ENCODE measurements around the gene R3HDML.

The R3HDML gene

DNA sequence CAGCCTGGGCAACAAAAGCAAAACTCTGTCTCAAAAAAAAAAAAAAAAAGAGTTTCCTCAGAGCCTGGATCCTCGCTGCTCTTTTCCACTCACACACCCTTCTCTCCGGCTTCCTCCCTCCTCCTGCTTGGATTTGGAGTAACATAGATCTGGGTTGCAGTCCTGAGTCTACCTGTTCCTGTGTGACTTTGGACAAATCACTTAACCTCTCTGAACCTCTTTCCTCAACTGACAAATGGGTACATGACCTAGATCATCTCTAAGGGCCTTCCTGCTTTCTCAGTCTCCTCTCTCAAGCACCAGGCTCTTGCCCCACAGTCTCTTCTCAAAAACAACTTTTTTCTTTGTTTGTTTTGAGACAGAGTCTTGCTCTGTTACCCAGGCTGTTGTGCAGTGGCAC is 5.6 kb upstream of the R3HDML start:
- no peak for DNase-seq (ENCODE audit: low read depth)
- TF ChIP-seq, protein P1, sequence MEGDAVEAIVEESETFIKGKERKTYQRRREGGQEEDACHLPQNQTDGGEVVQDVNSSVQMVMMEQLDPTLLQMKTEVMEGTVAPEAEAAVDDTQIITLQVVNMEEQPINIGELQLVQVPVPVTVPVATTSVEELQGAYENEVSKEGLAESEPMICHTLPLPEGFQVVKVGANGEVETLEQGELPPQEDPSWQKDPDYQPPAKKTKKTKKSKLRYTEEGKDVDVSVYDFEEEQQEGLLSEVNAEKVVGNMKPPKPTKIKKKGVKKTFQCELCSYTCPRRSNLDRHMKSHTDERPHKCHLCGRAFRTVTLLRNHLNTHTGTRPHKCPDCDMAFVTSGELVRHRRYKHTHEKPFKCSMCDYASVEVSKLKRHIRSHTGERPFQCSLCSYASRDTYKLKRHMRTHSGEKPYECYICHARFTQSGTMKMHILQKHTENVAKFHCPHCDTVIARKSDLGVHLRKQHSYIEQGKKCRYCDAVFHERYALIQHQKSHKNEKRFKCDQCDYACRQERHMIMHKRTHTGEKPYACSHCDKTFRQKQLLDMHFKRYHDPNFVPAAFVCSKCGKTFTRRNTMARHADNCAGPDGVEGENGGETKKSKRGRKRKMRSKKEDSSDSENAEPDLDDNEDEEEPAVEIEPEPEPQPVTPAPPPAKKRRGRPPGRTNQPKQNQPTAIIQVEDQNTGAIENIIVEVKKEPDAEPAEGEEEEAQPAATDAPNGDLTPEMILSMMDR (IDR thresholded peaks at IDR 0.05; ENCODE audit: insufficient read depth, low read depth, low read length, missing control alignments), result no peak
- H3K4me3 ChIP-seq (ENCODE audit: low read length), result no peak overlapping the region

DNA sequence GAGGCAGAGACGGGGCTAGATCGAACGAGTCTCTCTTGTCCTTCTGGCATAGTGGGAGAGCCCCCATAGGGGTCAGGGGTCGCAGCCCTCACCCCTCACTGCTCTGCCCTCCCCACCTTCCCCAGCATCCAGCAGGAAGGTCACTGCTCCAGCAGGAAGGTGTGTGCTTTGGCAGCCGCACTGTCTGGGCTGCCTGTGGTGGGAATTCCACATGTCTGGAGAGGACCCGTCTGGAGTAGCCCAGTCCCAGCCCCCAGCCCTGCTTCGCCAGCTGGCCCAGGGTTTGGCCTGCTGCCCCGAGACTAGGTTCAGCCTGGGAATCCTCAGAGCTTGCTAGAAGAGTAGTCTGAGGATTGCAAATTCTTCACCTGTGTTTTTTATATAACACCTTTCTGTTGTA is 2.5 kb upstream of the R3HDML start:
- no peak overlapping the region for H3K4me3 ChIP-seq (ENCODE audit: low read length)
- TF ChIP-seq, protein P1 (IDR thresholded peaks at IDR 0.05; ENCODE audit: insufficient read depth, low read depth, low read length, missing control alignments), result no peak
- DNase-seq (ENCODE audit: low read depth), result no peak

DNA sequence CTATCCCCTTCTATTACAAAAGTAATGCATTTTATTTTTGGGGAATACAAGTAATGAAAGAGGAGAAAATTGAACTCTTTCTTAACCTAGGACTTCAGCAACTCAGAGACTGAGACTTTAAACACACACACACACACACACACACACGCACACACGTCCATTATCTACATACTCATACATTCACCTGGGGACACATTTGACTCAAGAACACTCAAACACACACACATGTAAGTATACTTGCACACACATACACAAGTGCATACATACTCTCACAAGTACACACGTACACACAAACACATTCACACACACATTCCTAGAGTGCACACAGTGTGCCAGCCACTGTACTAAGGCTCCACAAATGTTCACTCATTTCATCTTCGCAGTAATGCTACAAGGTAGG is 2.1 kb upstream of the R3HDML start:
- TF ChIP-seq, protein P1 (IDR thresholded peaks at IDR 0.05; ENCODE audit: insufficient read depth, low read depth, low read length, missing control alignments), result no peak
- no peak for DNase-seq (ENCODE audit: low read depth)
- no peak overlapping the region for H3K4me3 ChIP-seq (ENCODE audit: low read length)

DNA sequence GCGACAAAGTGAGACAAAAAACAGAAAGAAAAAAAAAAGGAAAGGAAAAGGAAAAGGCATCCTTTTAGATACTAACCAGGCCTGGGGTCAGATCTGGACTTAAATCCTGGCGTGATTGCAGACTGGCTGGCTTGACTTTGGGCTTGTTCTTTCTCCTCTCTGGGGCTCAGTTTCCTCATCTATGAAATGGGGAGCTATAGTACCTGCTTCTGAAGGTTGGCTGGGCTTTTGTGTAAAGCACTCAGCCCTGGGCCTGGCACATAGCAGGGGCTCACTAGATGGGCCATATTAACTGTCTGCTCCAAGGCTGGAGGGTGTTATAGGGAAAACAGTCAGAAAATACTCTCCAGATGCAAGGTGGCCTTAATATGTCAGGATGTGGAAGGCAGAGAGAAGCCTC is 1.2 kb upstream of the R3HDML start:
- no peak for DNase-seq (ENCODE audit: low read depth)
- no peak overlapping the region for H3K4me3 ChIP-seq (ENCODE audit: low read length)
- TF ChIP-seq, protein P1 (IDR thresholded peaks at IDR 0.05; ENCODE audit: insufficient read depth, low read depth, low read length, missing control alignments), result no peak

DNA sequence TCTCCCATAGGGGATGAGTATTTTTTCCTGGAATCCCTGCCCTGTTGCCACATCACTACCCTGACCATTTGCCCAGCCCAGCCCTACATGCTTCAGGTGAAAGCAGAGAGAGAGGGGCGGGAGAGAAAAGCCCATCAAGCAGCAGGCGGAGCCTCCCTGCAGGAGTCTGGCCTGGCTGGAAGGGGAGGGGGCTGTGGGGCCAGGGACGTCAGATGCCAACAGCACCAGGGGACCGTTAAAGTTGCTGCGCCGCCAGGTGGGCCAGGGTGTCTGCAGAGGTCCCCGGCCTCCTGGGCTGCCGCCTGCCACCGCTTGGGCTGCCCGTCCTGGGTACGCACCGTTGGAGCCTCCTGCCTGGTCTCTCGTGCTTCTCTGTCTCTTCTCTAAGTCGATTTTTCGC is 757 bp upstream of the R3HDML start:
- TF ChIP-seq, protein P1 (IDR thresholded peaks at IDR 0.05; ENCODE audit: insufficient read depth, low read depth, low read length, missing control alignments), result no peak
- no peak for DNase-seq (ENCODE audit: low read depth)
- H3K4me3 ChIP-seq (ENCODE audit: low read length), result no peak overlapping the region

DNA sequence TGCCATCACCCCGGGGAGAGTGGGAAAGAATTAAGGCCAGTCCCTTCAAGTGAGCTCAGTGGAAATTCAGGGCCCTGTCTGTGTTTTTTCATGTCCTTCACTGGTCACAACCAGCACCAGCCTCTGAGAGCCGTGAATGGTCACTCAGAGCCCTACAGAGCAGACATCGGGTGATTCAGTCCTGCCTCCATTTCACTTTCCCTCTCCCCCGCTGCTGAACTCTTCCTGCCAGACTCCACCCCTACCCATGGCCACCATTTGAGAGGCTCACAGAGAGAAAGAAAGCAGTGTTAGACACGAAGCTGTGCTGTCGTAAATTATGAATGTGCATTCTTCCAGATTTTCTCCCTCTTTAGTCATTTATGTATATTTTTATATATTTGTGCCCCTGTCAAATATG is 5.4 kb downstream of the R3HDML start:
- TF ChIP-seq, protein P1 (IDR thresholded peaks at IDR 0.05; ENCODE audit: insufficient read depth, low read depth, low read length, missing control alignments), result no peak
- DNase-seq (ENCODE audit: low read depth), result no peak

DNA sequence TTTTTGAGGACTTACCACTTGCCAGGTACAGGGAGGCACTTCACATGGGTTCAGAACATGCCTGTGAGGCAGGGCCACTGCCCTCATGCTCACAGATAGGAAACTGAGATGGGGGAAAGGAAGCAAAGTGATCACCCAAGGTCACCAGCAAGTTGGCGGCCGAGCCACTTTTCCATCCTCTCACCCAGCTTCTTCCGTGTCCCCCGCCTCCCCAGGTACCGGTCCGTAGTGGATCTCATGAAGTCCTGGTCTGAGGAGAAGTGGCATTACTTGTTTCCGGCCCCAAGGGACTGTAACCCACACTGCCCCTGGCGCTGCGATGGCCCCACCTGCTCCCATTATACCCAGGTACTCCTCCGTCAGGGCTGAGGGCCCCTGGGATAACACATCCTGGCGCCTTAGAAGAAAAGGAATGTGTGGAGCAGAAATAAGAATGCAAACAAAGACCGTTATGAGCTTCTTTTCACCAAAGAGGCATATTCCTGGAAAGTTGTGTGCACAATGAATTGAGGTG is 6.4 kb downstream of the R3HDML start:
- TF ChIP-seq, protein P1 (IDR thresholded peaks at IDR 0.05; ENCODE audit: insufficient read depth, low read depth, low read length, missing control alignments), result no peak
- no peak for DNase-seq (ENCODE audit: low read depth)
- H3K4me3 ChIP-seq (ENCODE audit: low read length), result no peak overlapping the region

More for the DNA sequence above, 5.4 kb downstream of the R3HDML start:
- H3K4me3 ChIP-seq (ENCODE audit: low read length), result no peak overlapping the region

Data from epithelial cell of esophagus (primary cell).